ENCODE results near the gene EHD2.
"Not testable (repeated sequence)": the region's sequence is repeated elsewhere in the genome, so short reads cannot be mapped to it uniquely, and the experiment has no call there.

EHD2 gene

DNA sequence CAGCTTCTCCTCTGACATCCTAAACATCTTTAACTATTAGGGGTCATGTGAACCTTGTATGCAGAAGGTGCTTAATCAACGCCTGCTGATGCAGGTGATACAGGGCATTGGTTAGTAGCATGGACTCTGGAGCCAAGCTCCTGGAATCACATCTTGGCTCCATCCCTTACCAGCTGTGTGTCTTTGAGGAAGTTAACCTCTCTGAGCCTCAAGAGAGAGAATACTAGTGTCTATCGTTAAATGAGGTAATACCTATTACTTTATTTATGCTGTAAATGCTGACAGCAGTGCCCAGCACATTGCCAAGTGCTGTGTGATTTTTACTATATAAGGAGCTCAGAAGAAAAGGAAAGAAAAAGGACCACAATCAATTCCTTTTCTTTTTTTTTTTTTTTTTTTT lies 54.1 kb downstream of the EHD2 start:
- Histone ChIP-seq H3K4me3 (replicated peaks; ENCODE audit: insufficient read depth, low read length) (no peak overlapping the region), H3K27ac (replicated peaks) (no peak overlapping the region), H3K27me3 (ENCODE audit: insufficient read depth, poor library complexity, severe bottlenecking) (no peaks in the 10 kb centered on the region)
- TF ChIP-seq GABPA (IDR thresholded peaks at IDR 0.05; ENCODE audit: low read depth): no peak
- no peak for TF ChIP-seq SPI1 (IDR thresholded peaks at IDR 0.05; ENCODE audit: borderline replicate concordance, low read depth)
- TF ChIP-seq, protein P1, sequence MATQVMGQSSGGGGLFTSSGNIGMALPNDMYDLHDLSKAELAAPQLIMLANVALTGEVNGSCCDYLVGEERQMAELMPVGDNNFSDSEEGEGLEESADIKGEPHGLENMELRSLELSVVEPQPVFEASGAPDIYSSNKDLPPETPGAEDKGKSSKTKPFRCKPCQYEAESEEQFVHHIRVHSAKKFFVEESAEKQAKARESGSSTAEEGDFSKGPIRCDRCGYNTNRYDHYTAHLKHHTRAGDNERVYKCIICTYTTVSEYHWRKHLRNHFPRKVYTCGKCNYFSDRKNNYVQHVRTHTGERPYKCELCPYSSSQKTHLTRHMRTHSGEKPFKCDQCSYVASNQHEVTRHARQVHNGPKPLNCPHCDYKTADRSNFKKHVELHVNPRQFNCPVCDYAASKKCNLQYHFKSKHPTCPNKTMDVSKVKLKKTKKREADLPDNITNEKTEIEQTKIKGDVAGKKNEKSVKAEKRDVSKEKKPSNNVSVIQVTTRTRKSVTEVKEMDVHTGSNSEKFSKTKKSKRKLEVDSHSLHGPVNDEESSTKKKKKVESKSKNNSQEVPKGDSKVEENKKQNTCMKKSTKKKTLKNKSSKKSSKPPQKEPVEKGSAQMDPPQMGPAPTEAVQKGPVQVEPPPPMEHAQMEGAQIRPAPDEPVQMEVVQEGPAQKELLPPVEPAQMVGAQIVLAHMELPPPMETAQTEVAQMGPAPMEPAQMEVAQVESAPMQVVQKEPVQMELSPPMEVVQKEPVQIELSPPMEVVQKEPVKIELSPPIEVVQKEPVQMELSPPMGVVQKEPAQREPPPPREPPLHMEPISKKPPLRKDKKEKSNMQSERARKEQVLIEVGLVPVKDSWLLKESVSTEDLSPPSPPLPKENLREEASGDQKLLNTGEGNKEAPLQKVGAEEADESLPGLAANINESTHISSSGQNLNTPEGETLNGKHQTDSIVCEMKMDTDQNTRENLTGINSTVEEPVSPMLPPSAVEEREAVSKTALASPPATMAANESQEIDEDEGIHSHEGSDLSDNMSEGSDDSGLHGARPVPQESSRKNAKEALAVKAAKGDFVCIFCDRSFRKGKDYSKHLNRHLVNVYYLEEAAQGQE (IDR thresholded peaks at IDR 0.05; ENCODE audit: insufficient replicate concordance, low read depth): no peak
- no peak for TF ChIP-seq CTCF (IDR thresholded peaks at IDR 0.05; ENCODE audit: insufficient read depth, low read length)
- no peak for TF ChIP-seq POLR2AphosphoS5 (IDR thresholded peaks at IDR 0.05; ENCODE audit: low read depth)
- DNase-seq (ENCODE audit: low read depth in 1 of 2, low spot score in 1 of 2): no peak

- Histone ChIP-seq H3K4me3 (replicated peaks; ENCODE audit: insufficient read depth, low read length) (no peak overlapping the region), H3K27ac (replicated peaks) (no peak overlapping the region), H3K27me3 (ENCODE audit: insufficient read depth, poor library complexity, severe bottlenecking) (no peaks in the 10 kb centered on the region)
- TF ChIP-seq POLR2AphosphoS5 (IDR thresholded peaks at IDR 0.05; ENCODE audit: low read depth) (no peak), SPI1 (IDR thresholded peaks at IDR 0.05; ENCODE audit: borderline replicate concordance, low read depth) (no peak), CTCF (IDR thresholded peaks at IDR 0.05; ENCODE audit: insufficient read depth, low read length) (no peak), GABPA (IDR thresholded peaks at IDR 0.05; ENCODE audit: low read depth) (no peak)
- TF ChIP-seq, protein P1 (IDR thresholded peaks at IDR 0.05; ENCODE audit: insufficient replicate concordance, low read depth): no peak
- DNase-seq (ENCODE audit: low read depth in 1 of 2, low spot score in 1 of 2): no peak
Observed at GRCh38 chr19:47768604-47769003, 55.4 kb downstream of the EHD2 start.

- H3K4me3 ChIP-seq (replicated peaks; ENCODE audit: insufficient read depth, low read length): no peak overlapping the region
- no peak for TF ChIP-seq CTCF (IDR thresholded peaks at IDR 0.05; ENCODE audit: insufficient read depth, low read length)
- H3K27ac ChIP-seq (replicated peaks): no peak overlapping the region
- no peak for DNase-seq (ENCODE audit: low read depth in 1 of 2, low spot score in 1 of 2)
- H3K27me3 ChIP-seq (ENCODE audit: insufficient read depth, poor library complexity, severe bottlenecking): no peaks in the 10 kb centered on the region
Observed at GRCh38 chr19:47769534-47769933, 56.3 kb downstream of the EHD2 start.

DNA sequence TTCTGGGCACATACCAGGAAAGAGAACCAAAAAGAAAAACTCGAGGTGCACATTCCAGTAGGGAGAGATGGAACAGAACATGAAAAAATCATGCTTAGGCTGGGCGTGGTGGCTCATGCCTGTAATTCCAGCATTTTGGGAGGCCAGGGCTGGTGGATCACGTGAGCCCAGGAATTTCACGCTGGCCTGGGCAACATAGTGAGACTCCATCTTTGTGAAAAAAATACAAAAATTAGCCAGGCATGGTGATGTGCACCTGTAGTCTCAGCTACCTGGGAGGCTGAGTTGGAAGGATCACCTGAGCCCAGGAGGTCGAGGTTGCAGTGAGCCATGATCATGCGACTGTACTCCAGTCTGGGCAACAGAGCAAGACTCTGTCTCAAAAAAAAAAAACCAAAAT lies 58.1 kb downstream of the EHD2 start:
- not testable (repeated sequence) for H3K27ac ChIP-seq (replicated peaks); H3K4me3 ChIP-seq (replicated peaks; ENCODE audit: insufficient read depth, low read length); H3K27me3 ChIP-seq (ENCODE audit: insufficient read depth, poor library complexity, severe bottlenecking); DNase-seq (ENCODE audit: low read depth in 1 of 2, low spot score in 1 of 2)

All from HL-60 (cell line).